ENCODE data around the gene LENG9. TPM values are rescaled to one million over a fixed set of nuclear protein-coding genes. Genes with fewer than 3 reads are reported as not detected.

The LENG9 gene
- total RNA-seq, 1 donor from 2014 or later: 1.7 TPM

- Histone ChIP-seq H3K36me3 (peaks cover 86% of the 10 kb centered on the region), H3K27me3 (ENCODE audit: low read depth) (no peaks in the 10 kb centered on the region), H3K4me3 (no peak overlapping the region), H3K9me3 (replicated peaks) (no peaks in the 10 kb centered on the region), H3K27ac (replicated peaks) (no peak overlapping the region), H3K4me1 (peaks cover 52% of the 10 kb centered on the region)
- TF ChIP-seq CTCF (IDR thresholded peaks at IDR 0.05; ENCODE audit: borderline replicate concordance): no peak
- intact Hi-C loops (cut with micrococcal nuclease): no loop called here
- DNase-seq: no peak
These were observed 4.8 kb downstream of the LENG9 start for GRCh38 chr19:54458648-54459281.

GRCh38 chr19:54457773-54458647, 5.6 kb downstream of the LENG9 start:
- no peak for TF ChIP-seq CTCF (IDR thresholded peaks at IDR 0.05; ENCODE audit: borderline replicate concordance)
- intact Hi-C loops (cut with micrococcal nuclease): no loop called here
- DNase-seq: no peak
- Histone ChIP-seq H3K27me3 (ENCODE audit: low read depth) (no peaks in the 10 kb centered on the region), H3K4me3 (no peak overlapping the region), H3K4me1 (peaks cover 51% of the 10 kb centered on the region), H3K27ac (replicated peaks) (no peak overlapping the region), H3K9me3 (replicated peaks) (no peaks in the 10 kb centered on the region), H3K36me3 (peaks cover 94% of the 10 kb centered on the region)

DNA sequence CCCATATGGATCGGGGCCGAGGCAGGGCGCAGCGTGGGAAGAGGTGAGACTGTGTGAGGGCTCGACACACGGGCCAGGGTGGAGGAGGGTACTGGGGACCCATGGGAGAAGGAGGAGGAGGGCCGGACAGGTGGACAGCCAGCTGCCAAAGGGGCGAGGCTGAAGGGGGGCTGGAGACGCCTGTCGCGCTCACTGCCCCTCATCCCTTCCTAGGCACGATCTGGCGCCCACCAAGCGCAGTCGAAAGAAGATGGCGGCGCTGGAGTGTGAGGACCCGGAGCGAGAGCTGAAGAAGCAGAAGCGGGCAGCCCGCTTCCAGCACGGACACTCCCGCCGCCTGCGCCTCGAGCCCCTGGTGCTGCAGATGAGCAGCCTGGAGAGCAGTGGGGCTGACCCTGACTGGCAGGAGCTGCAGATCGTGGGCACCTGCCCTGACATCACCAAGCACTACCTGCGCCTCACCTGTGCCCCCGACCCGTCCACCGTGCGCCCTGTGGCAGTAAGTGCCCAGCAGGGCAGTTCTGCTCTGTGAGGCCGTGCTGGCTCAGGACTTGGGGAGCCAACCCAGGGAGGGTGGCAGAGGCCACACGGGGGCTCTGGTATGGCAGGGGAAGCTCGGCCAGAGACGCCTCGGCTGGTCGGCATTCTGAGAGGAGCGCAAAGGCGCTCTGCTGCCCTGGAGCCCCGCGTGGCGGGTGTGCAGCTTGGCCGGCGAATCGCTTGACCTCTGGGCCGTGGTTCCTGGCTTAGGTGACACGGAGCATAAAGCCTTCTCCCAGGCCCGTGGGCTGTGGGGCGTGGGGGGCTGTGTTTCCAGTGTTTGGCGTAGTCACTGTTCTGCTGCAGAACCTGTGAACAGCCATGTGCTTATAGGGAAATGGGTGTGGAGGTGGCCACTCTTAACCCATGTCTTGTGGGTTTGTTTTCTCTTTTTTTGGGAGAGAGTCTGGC, 6.9 kb downstream of the LENG9 start:
- Histone ChIP-seq H3K4me3 (no peak overlapping the region), H3K27me3 (ENCODE audit: low read depth) (no peaks in the 10 kb centered on the region), H3K4me1 (peaks cover 51% of the 10 kb centered on the region), H3K9me3 (replicated peaks) (no peaks in the 10 kb centered on the region), H3K36me3 (peaks cover 100% of the 10 kb centered on the region), H3K27ac (replicated peaks) (no peak overlapping the region)
- no peak for TF ChIP-seq CTCF (IDR thresholded peaks at IDR 0.05; ENCODE audit: borderline replicate concordance)
- intact Hi-C loops (cut with micrococcal nuclease): no loop called here
- no peak for DNase-seq

GRCh38 chr19:54455786-54456422, 7.7 kb downstream of the LENG9 start:
- Histone ChIP-seq H3K36me3 (peaks cover 100% of the 10 kb centered on the region), H3K9me3 (replicated peaks) (no peaks in the 10 kb centered on the region), H3K4me1 (peaks cover 51% of the 10 kb centered on the region), H3K4me3 (no peak overlapping the region), H3K27ac (replicated peaks) (no peak overlapping the region), H3K27me3 (ENCODE audit: low read depth) (no peaks in the 10 kb centered on the region)
- intact Hi-C loops (cut with micrococcal nuclease): no loop called here
- DNase-seq: no peak
- TF ChIP-seq CTCF (IDR thresholded peaks at IDR 0.05; ENCODE audit: borderline replicate concordance): no peak
